Stomach smooth muscle (tissue), 2 donors: ENCODE results near the gene ZNF646.

Experiments
- H3K27ac ChIP-seq: one replicate; pipeline ENCODE4 v1.7.0; 2013; ENCODE audit warnings: mild to moderate bottlenecking, low read length, inconsistent platforms
- H3K27me3 ChIP-seq, 2 donors: one replicate each; pipeline ENCODE4 v1.7.0; 2013; ENCODE audit warnings: low read length in 2 of 2; ENCODE audit not compliant: insufficient read depth in 2 of 2, control insufficient read depth in 1 of 2
- H3K36me3 ChIP-seq, 2 donors: one replicate each; pipeline ENCODE4 v1.7.0; 2013; ENCODE audit warnings: low read length in 2 of 2; ENCODE audit not compliant: control insufficient read depth in 2 of 2, insufficient read depth in 2 of 2
- H3K4me1 ChIP-seq: one replicate; pipeline ENCODE4 v1.7.0; 2013; ENCODE audit warnings: low read length; ENCODE audit not compliant: control insufficient read depth, insufficient read depth
- H3K4me3 ChIP-seq, 2 donors: one replicate each; pipeline ENCODE4 v1.7.0; 2013; ENCODE audit warnings: low read length in 2 of 2
- H3K9ac ChIP-seq, 2 donors: one replicate each; pipeline ENCODE4 v1.7.0; 2013; ENCODE audit warnings: low read length in 2 of 2, mild to moderate bottlenecking in 1 of 2
- H3K9me3 ChIP-seq, 2 donors: one replicate each; pipeline ENCODE4 v1.7.0; 2013; ENCODE audit warnings: low read length in 2 of 2; ENCODE audit not compliant: control insufficient read depth in 2 of 2
- donor health status: healthy.
- donor health status: Pancreatic carcinoma.

ZNF646 gene, protein sequence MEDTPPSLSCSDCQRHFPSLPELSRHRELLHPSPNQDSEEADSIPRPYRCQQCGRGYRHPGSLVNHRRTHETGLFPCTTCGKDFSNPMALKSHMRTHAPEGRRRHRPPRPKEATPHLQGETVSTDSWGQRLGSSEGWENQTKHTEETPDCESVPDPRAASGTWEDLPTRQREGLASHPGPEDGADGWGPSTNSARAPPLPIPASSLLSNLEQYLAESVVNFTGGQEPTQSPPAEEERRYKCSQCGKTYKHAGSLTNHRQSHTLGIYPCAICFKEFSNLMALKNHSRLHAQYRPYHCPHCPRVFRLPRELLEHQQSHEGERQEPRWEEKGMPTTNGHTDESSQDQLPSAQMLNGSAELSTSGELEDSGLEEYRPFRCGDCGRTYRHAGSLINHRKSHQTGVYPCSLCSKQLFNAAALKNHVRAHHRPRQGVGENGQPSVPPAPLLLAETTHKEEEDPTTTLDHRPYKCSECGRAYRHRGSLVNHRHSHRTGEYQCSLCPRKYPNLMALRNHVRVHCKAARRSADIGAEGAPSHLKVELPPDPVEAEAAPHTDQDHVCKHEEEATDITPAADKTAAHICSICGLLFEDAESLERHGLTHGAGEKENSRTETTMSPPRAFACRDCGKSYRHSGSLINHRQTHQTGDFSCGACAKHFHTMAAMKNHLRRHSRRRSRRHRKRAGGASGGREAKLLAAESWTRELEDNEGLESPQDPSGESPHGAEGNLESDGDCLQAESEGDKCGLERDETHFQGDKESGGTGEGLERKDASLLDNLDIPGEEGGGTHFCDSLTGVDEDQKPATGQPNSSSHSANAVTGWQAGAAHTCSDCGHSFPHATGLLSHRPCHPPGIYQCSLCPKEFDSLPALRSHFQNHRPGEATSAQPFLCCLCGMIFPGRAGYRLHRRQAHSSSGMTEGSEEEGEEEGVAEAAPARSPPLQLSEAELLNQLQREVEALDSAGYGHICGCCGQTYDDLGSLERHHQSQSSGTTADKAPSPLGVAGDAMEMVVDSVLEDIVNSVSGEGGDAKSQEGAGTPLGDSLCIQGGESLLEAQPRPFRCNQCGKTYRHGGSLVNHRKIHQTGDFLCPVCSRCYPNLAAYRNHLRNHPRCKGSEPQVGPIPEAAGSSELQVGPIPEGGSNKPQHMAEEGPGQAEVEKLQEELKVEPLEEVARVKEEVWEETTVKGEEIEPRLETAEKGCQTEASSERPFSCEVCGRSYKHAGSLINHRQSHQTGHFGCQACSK (N-terminal part only)

DNA sequence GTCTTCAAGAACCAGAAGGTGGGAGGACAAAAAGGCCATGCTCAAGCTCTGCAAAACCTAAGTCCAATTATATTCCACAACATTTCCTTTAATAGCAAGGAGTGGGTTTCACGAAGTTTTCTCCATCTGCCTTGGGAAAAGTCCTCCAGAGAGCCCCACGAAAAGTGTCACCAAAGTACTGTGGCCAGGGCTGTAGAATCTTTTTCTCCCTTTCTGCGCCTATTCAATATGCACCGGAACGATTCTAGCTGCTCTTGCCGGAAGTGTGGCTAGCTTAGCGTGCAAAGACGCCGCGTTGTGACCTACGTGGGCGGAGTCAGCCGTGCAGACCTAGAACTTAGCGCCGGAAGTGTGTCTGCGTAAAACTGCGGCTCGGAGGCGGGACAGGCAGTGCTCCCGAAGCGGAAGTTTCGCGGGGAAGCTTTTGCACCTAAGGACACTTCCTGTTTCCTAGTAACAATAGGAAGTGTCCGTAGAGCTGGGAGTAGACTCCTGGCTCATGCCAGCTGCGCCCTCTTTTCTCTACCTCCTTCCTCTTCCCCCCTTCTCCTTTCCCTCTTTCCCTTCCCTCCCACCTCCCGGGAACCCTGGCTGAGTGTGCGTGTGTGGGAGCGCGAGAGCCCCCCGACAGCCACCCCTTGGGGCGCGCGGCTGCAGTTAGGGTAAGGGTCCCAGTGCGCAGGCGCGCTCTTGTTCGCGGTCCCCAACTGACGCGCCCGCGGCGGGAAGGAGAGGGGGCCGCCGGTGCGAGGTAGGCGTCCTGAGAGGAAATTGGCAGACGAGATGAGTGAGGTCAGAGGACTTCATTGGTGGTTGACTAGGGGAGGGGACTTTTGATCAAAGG lies at the start of gene ZNF646, which contains the start of gene ZNF668:
TSS of gene ZNF646 (plus strand) at position 453 of the 844 bp plus-strand sequence. CDS start 1,903 bp downstream, outside the sequence.
TSS of gene ZNF668 (minus strand) at position 271 of the 844 bp plus-strand sequence. CDS start 9,781 bp downstream, outside the sequence.
- Histone ChIP-seq H3K27me3 (no peaks in the 10 kb centered on the region), H3K9ac (peak within 1 kb of the TSS; percentile 93), H3K4me3 (peak within 1 kb of the TSS; percentile 98 to 100), H3K36me3 (peaks cover 25 to 27% of the 10 kb centered on the region in 2 donors), H3K9me3 (no peaks in the 10 kb centered on the region), H3K4me1 (peaks cover 25% of the 10 kb centered on the region), H3K27ac (peak within 1 kb of the TSS; percentile 89)

DNA sequence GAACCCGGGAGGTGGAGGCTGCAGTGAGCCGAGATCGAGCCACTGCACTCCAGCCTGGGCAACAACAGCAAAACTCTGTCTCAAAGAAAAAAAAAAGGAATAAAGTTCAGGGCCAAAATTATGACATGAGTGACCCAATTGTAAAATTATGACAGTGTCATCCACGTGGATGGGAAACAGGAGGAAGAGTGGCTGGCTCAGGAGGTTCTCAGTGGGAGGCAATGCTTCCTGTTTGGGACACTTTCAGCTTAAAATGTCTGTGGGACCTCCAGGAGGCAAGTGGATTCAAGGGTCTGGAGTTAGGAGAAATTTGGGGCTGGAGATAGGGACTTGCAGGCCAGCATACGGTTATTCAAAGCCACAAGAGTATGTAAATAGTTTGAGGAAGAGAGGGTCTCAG lies 48.9 kb upstream of the ZNF646 start:
- H3K9me3 ChIP-seq, result no peaks in the 10 kb centered on the region
- H3K4me1 ChIP-seq, result no peaks in the 10 kb centered on the region
- H3K9ac ChIP-seq, result no peak overlapping the region
- no peak overlapping the region for H3K4me3 ChIP-seq
- no peak overlapping the region for H3K27ac ChIP-seq
- H3K36me3 ChIP-seq, result no peaks in the 10 kb centered on the region
- no peaks in the 10 kb centered on the region for H3K27me3 ChIP-seq

DNA sequence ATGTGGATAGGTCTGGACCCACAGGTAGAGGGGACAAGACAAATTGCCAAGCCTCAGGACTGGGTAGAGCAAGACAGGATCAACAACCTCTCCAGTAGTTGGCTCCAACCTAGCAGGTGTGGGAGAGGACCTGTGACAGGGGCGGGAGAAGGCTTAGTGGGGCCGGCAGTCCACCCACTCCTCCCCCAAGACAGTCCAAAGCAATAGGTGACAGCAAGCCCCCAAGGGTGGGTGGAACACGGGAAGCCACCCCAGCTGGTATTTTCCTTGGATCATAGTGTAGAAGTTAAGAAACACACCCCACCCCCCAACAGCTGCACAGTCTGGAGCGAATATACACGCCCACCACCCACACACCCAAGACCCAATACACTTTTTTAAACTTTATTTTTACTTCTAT lies 45.0 kb upstream of the ZNF646 start:
- H3K27ac ChIP-seq, result no peak overlapping the region
- no peaks in the 10 kb centered on the region for H3K9me3 ChIP-seq
- H3K4me1 ChIP-seq, result peaks cover 10% of the 10 kb centered on the region
- no peaks in the 10 kb centered on the region for H3K36me3 ChIP-seq
- no peaks in the 10 kb centered on the region for H3K27me3 ChIP-seq
- H3K9ac ChIP-seq, result no peak overlapping the region
- no peak overlapping the region for H3K4me3 ChIP-seq

DNA sequence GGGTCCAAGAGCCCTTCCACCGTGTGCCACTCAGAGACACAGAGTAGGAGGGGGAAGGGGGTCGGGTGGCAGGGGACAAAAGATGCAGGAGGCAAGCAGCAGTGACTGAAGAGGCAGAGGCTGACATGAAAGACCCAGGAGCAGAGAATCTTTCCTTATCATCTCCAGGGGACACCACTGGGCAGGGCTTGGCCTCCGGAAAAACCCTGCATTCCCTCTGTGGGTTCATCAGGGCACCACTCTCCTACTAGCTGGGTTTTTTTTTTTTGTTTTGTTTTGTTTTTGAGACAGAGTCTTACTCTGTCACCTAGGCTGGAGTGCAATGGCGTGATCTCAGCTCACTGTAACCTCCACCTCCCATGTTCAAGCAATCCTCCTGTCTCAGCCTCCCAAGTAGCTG lies 42.9 kb upstream of the ZNF646 start:
- Histone ChIP-seq H3K36me3 (peaks cover 4 to 5% of the 10 kb centered on the region in 2 donors), H3K4me3 (no peak overlapping the region), H3K9ac (no peak overlapping the region), H3K9me3 (no peaks in the 10 kb centered on the region), H3K27me3 (no peaks in the 10 kb centered on the region), H3K27ac (no peak overlapping the region), H3K4me1 (peaks cover 15% of the 10 kb centered on the region)

DNA sequence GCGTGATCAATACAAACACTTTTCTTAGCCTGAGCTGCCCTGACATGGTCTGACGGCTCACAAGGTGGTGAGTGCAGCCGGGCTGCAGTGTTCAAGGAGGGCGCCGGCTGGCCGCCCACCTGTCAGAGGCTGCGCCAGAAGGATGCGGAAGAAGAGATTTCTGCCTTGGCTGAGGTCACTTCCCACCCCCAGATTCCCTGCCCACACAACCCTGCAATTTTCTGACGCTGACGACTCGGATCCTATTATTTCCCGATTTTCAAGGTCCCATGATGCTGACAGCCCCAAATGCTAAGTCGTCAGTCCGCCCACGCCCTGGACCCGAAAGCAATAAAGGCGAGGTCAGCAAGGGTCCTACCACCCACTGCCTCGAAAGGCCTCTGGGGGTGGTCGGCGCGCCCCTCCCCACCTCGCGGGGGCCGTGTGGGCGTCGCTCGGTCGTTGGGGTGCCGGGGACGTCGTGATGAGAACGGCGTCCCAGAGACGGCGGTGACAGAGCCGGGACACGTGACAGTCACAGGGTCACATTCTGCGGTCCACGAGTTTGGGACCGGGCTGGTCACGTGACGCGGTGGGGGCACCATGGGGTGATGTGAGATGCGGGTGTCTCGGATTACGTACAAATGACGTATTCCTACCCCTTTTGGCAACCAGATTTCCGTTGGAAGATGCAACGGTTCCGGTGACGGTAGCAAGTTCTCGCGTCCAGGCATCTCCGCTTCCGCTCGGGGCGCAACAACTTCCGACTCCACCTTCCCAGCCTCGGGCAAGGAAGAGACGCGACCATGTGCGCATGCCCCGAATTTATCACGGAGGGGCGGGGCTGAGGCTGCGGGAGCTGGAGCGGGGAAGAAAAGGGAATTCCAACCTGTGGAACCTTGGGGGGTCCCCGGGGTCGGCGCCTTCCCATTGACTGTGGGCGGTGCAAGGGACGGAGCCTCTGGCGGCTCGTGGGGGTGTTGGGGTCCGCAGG lies 41.2 kb upstream of the ZNF646 start, which contains the start of gene STX4:
TSS of gene STX4 (plus strand) at position 823 of the 973 bp plus-strand sequence. CDS start 248 bp downstream, outside the sequence.
- Histone ChIP-seq H3K9ac (peak within 1 kb of the TSS; percentile 86 to 95), H3K36me3 (peaks cover 8 to 11% of the 10 kb centered on the region in 2 donors), H3K27ac (peak within 1 kb of the TSS; percentile 91), H3K4me1 (peaks cover 15% of the 10 kb centered on the region), H3K27me3 (no peaks in the 10 kb centered on the region), H3K9me3 (no peaks in the 10 kb centered on the region), H3K4me3 (peak within 1 kb of the TSS; percentile 98 to 100)

DNA sequence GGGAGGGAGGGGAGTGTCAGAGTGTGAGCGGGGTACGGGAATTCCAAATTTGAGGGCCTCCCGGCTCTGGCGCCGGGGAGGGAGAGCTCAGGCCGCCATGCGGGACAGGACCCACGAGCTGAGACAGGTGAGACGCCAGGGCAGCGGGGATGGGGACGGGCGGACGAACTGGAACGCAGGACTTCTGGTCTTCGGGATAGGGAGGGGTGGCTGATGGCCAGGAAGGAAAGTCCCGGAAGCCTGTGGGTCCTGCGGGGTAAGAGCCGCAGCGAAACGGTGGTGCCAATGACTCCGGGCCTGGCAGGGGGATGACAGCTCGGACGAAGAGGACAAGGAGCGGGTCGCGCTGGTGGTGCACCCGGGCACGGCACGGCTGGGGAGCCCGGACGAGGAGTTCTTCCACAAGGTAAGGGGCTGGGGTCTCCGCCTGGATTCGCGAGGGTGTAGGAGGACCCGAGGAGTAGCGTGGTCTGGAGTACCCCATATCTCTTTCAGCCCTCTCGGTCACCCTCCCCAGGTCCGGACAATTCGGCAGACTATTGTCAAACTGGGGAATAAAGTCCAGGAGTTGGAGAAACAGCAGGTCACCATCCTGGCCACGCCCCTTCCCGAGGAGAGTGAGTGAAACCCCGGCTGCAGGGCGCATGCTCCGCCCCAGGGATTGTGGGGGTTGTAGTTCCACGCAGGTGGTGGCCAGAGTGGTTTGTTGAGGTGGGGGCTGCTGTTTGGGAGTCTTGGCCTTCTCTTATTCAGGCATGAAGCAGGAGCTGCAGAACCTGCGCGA lies 40.3 kb upstream of the ZNF646 start:
- H3K9ac ChIP-seq, result peak overlapping the region; percentile 86 to 95
- peak overlapping the region; percentile 91 for H3K27ac ChIP-seq
- H3K27me3 ChIP-seq, result no peaks in the 10 kb centered on the region
- peaks cover 15 to 19% of the 10 kb centered on the region in 2 donors for H3K36me3 ChIP-seq
- peak overlapping the region; percentile 98 to 100 for H3K4me3 ChIP-seq
- H3K4me1 ChIP-seq, result peaks cover 15% of the 10 kb centered on the region
- no peaks in the 10 kb centered on the region for H3K9me3 ChIP-seq

DNA sequence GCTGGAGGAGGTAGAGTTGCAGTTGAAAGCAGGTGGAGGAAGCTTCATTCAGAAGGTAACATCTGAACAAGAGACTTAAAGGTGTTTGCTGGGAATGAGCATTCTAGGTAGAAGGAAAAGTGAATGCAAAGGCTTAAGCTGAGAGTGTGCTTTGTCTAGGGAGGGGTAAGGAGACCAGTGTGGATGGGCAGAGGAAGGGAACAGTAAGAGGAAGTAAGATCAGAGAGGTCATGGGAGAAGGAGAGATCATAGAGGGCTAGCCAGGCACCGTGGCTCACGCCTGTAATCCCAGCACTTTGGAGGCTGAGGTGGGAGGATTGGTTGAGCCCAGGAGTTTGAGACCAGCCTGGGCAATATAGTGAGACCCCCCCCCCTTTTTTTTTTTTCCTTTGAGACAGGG lies 37.5 kb upstream of the ZNF646 start:
- Histone ChIP-seq H3K9me3 (no peaks in the 10 kb centered on the region), H3K27me3 (no peaks in the 10 kb centered on the region), H3K9ac (no peak overlapping the region), H3K4me3 (no peak overlapping the region), H3K27ac (no peak overlapping the region), H3K36me3 (peaks cover 24 to 34% of the 10 kb centered on the region in 2 donors), H3K4me1 (peaks cover 15% of the 10 kb centered on the region)

DNA sequence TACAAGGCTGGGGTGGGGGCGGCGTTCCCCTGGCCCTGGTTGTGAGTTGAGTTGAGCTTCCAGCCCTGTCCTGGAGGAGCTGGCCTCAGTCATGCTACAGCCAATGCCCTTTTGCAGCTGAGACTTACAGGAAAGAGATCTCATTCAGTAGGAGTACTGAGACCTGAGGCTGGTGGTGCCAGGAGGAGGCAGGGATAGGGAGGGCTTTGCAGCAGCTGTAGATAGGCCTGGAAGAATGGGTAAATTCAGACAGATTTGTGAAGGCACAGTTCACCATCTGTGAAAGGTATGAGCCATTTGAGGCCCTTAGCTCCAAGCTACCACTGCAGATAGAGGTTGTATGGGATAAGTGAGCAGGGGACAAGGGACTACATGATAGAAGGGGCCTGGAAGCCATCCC lies 35.2 kb upstream of the ZNF646 start:
- no peak overlapping the region for H3K4me3 ChIP-seq
- H3K27ac ChIP-seq, result no peak overlapping the region
- no peaks in the 10 kb centered on the region for H3K9me3 ChIP-seq
- H3K36me3 ChIP-seq, result peaks cover 24 to 37% of the 10 kb centered on the region in 2 donors
- H3K9ac ChIP-seq, result no peak overlapping the region
- H3K4me1 ChIP-seq, result peaks cover 10% of the 10 kb centered on the region
- H3K27me3 ChIP-seq, result no peaks in the 10 kb centered on the region
